GM10847 (cell line): Measurements from ENCODE around the gene TSKU.

ENCODE experiments used
- POLR2A ChIP-seq: IDR thresholded peaks from 2 replicates; pipeline ENCODE4 v1.6.1; 2011; ENCODE audit not compliant: insufficient read length; ENCODE audit errors: extremely low read depth

TSKU gene

GRCh38 chr11:76800466-76801200 lies 17.5 kb downstream of the TSKU start:
- no peak for TF ChIP-seq POLR2A

DNA sequence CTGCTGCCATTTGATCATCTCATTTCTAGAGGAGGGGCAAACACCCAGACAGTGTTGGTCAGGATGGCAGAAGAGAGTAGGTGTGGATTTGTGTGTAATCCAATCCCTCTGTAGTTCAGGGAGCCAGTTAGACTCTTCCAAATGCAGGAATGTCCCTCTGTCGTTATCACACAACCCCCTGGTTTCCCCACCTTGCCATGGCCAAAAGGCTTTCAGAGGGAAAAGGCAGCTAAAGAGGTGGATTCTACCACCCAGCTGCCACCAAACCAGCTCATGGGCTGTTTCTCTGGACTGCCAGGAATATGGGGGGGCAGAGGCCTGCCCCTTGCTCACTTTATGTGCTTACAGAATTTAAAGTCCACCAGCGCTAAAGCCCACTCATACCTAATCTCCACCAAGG lies 18.1 kb downstream of the TSKU start:
- no peak for TF ChIP-seq POLR2A

- TF ChIP-seq POLR2A = no peak
Observed at GRCh38 chr11:76801736-76802135, 18.6 kb downstream of the TSKU start.

- no peak for TF ChIP-seq POLR2A
Observed at GRCh38 chr11:76802151-76802550, 19.0 kb downstream of the TSKU start.

DNA sequence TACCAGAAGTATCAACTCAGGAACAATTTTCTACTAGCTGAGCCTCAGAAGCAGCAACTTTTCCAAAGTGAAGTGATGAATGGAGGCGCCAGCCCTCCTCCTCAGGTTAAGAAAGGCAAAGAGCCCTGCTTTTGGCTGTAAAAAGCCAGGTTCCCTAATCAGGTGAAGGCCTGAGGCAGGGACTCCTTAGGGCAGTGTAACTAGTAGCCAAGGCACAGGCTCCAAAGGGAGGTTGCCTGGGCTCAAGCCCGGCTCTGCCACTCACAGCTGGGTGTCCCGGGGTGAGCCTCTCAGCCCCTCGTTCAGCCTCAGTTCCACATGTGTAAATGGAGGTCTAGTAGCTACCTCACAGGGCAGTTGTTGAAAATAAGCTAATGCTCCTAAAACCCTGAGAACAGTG lies 19.5 kb downstream of the TSKU start:
- no peak for TF ChIP-seq POLR2A

GRCh38 chr11:76803023-76803422 lies 19.9 kb downstream of the TSKU start:
- TF ChIP-seq POLR2A = no peak

DNA sequence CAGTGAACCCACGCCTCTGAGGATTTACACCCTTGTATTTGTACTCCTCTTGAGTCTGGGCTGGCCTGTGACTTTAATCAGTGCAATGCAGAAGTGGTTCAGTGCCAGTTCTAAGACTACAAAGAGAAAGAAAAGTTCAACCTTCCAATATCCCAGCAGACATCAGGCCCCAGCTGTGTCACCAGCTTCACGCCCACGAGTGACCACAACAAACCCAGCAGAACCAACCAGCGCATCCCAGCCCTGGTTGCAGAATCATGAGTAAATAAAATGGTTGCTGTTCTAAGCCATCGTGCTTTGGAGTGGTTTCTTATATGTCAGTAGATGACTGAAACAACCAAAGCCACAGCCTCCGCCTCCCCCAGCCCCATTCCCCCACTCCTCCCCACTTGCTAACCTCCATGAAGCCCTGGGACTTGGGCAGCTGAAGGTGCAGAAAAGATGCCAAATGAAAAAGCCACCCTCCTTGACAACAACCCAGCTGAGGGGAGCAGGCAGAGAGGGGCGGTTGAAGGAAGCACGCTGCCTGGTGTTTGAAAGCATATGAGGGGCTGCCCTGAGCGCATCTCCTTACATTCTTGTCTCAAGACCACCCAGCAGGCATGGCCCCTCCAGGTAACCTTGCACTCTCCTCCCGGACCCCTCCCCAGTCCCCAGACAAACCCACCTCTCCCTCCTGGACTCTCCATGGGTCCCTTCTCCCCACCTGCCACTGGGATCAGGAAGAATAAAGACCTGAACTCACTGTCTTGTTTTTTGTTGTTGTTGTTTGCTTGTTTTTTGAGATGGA lies 20.9 kb downstream of the TSKU start:
- no peak for TF ChIP-seq POLR2A

- no peak for TF ChIP-seq POLR2A
Observed at GRCh38 chr11:76805206-76805913, 22.2 kb downstream of the TSKU start.

- TF ChIP-seq POLR2A = no peak
Observed at GRCh38 chr11:76806131-76806530, 23.0 kb downstream of the TSKU start.

GRCh38 chr11:76806608-76807205 lies 23.6 kb downstream of the TSKU start:
- TF ChIP-seq POLR2A = no peak

DNA sequence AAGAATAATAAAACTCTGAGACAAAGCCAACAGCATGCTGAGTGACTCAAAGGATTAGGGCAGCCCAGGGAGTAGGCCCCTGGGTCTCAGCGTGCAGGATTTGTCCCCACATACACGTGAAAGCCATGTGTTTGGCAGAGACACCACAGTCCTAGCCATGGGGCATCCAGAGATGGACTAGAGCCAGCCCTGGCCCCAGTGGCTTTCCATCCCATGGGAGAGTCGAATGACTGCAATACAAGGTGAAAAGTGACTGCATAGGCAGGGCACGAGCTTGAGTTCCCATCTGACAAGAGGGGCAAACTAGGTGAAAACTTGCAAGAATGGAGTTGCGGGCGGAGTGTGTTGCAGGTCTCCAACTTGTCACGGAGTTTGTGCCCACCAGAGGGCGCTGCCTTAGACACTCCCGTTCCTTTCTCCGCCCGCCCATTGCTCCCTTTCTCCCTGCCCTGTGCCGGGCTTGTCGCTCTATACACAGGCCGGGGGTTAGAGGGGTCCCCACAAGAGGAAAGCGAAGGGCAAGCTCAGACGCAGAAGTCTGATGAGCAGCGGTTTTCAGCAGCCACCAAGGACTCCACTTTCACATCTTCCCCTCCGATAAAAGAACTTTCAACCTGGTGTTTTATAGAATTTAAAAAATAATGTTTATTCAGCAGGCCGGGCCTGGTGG lies 24.2 kb downstream of the TSKU start:
- TF ChIP-seq POLR2A = no peak

GRCh38 chr11:76808171-76808570 lies 25.0 kb downstream of the TSKU start:
- TF ChIP-seq POLR2A = no peak

DNA sequence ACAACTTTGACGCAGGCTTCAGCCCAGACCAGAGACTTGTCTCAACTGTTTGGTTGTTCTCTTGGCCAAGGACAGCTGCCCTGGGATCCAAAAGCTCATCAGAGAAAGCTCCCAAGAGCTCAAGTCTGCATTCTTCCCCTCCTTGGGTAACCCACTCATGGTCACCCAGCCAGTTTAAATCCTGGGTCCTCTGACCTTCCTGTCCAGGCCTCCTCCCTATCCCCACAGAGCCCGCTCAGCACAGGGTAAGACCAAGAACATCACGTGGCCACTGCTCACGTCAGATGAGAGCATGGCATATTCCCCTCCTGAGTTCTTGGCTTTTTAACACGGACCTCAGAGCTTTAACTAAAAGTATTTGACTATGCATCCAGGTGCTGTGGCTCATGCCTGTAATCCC lies 25.8 kb downstream of the TSKU start:
- no peak for TF ChIP-seq POLR2A

GRCh38 chr11:76810151-76810853 lies 27.1 kb downstream of the TSKU start:
- TF ChIP-seq POLR2A = no peak
